Raji (cell line): ENCODE measurements around the gene SAP25.

ENCODE experiments used
- POLR2A ChIP-seq: IDR thresholded peaks from 2 replicates; pipeline ENCODE4 v1.6.1; 2011; ENCODE audit warnings: low read depth, low read length, control low read depth; ENCODE audit not compliant: insufficient read depth

Gene SAP25

GRCh38 chr7:100603726-100604027 is 30.0 kb upstream of the SAP25 start:
- TF ChIP-seq POLR2A = no peak

GRCh38 chr7:100602889-100603725 is 29.4 kb upstream of the SAP25 start:
- no peak for TF ChIP-seq POLR2A

GRCh38 chr7:100600730-100601038 is 27.0 kb upstream of the SAP25 start:
- no peak for TF ChIP-seq POLR2A

- no peak for TF ChIP-seq POLR2A
Measured at GRCh38 chr7:100599911-100600729, 26.4 kb upstream of the SAP25 start.

GRCh38 chr7:100598425-100598824 is 24.7 kb upstream of the SAP25 start:
- TF ChIP-seq POLR2A = no peak

GRCh38 chr7:100595188-100595587 is 21.5 kb upstream of the SAP25 start:
- no peak for TF ChIP-seq POLR2A

GRCh38 chr7:100591596-100591995 is 17.9 kb upstream of the SAP25 start:
- TF ChIP-seq POLR2A = no peak

GRCh38 chr7:100590077-100590737 is 16.5 kb upstream of the SAP25 start:
- no peak for TF ChIP-seq POLR2A

GRCh38 chr7:100589341-100589947 is 15.7 kb upstream of the SAP25 start:
- TF ChIP-seq POLR2A = no peak

GRCh38 chr7:100588438-100588837 is 14.7 kb upstream of the SAP25 start:
- no peak for TF ChIP-seq POLR2A

GRCh38 chr7:100586266-100587025 is 12.7 kb upstream of the SAP25 start, which contains the start of gene FBXO24:
Gene FBXO24 (plus strand): TSS chr7:100586328. CDS start chr7:100586626, 298 bp downstream.
- peak; percentile 68 for TF ChIP-seq POLR2A

- TF ChIP-seq POLR2A = peak; percentile 96
Measured at GRCh38 chr7:100585511-100586265, 12.0 kb upstream of the SAP25 start, which contains the start of gene LRCH4. Gene LRCH4 (minus strand): TSS chr7:100586129. CDS start chr7:100586100, 29 bp downstream.

- no peak for TF ChIP-seq POLR2A
Measured at GRCh38 chr7:100584683-100585510, 11.2 kb upstream of the SAP25 start.

- no peak for TF ChIP-seq POLR2A
Measured at GRCh38 chr7:100584054-100584682, 10.5 kb upstream of the SAP25 start.
